ENCODE results near the gene MIA.

- TF ChIP-seq POLR2A (IDR thresholded peaks at IDR 0.05; ENCODE audit: low read length) (no peak), GATA1 (IDR thresholded peaks at IDR 0.05; ENCODE audit: low read depth, low read length) (no peak)
Observed at GRCh38 chr19:40803170-40803856, 28.0 kb downstream of the MIA start.

All from erythroblast (primary cell).